Fibroblast of peridontal ligament (primary cell): ENCODE results near the gene HMGA1.
"Not testable (repeated sequence)": the region's sequence is repeated elsewhere in the genome, so short reads cannot be mapped to it uniquely, and the experiment has no call there.

ENCODE experiments used
- DNase-seq: peaks from one replicate; pipeline ENCODE4 v3.0.0-alpha.2; 2010; ENCODE audit errors: extremely low read depth

Gene HMGA1

GRCh38 chr6:34260576-34261267 lies 24.0 kb downstream of the HMGA1 start:
- DNase-seq = no peak

- not testable (repeated sequence) for DNase-seq
These were observed 26.8 kb downstream of the HMGA1 start for GRCh38 chr6:34263484-34263883.

GRCh38 chr6:34267746-34268145 lies 31.1 kb downstream of the HMGA1 start:
- DNase-seq = no peak

- not testable (repeated sequence) for DNase-seq
These were observed 32.5 kb downstream of the HMGA1 start for GRCh38 chr6:34269132-34269531.

DNA sequence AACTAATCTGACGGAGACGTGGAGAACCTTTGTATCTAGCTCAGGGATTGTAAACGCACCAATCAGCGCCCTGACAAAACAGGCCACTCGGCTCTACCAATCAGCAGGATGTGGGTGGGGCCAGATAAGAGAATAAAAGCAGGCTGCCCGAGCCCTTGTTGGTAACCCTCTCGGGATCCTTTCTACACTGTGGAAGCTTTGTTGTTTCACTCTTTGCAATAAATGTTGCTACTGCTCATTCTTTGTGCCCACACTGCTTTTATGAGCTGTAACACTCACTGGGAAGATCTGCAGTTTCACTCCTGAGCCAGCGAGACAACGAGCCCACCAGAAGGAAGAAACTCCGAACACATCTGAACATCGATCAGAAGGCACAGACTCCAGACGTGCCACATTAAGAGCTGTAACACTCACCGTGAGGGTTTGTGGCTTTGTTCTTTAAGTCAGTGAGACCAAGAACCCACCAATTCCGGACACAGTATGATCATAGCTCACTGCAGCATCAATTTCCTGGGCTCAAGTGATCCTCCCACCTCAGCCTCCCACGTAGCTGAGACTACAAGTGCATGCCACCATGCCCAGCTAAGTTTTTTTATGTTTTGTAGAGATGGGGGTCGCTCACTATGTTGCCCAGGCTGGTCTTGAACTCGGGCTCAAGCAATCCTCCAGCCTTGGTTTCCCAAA lies 33.1 kb downstream of the HMGA1 start:
- not testable (repeated sequence) for DNase-seq

GRCh38 chr6:34272013-34272926 lies 35.6 kb downstream of the HMGA1 start:
- no peak for DNase-seq

DNA sequence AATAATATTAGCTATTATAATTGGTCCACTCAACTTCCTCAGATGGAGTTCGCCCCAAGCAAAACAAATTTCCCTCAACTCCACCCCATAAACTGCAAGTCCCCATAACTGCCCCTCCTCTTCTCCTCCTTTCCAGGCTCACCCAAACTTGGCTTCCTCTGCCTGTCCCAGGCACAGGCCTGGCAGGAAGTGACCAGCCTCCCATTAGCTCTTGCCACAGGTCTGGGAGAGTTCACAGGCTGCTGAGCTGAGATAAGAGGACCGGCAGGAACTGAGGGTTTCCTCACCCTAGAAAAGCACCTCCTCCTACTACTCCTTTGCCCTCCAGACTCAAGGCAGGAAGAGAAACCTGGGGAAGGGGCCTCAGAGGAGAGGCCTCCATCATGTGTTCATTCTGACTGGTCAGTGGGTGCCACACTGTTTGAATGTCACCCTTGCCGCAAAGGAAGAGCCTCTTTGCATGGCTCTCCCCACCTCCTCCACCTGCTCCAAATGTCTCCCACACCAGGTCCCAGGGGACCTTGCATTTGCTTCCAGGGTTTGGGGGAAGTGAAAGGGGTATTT lies 36.7 kb downstream of the HMGA1 start:
- no peak for DNase-seq

- no peak for DNase-seq
These were observed 37.5 kb downstream of the HMGA1 start for GRCh38 chr6:34274129-34274528.

DNA sequence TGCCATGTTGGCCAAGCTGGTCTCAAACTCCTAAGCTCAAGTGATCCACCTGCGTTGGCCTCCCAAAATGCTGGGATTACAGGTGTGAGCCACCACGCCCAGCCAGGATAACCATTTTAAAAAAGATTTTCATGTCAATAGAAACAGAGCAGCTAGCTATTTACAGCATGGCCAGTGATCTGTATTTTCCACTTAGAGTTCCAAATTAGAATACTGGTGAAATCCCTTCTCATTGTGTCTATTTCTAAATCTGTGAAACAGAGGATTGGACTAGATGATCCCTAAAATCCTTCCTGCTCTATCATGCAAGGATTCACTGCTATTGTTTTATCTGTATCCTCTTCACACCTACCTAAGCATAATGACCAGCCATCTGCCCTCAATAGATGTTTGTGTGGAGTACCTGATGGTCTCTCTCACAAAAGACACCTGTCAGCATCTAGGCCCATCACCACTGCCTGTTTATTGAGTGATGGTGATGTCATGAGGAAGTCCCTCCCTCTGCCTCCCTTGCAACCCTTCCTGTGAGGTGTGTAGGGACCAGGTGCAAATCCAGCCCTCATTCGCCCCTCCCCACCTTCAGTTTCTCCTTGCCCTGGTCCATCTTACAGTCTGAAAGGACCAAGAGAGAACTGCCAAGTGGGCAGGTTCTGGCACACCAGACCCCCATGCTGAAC lies 38.6 kb downstream of the HMGA1 start:
- no peak for DNase-seq

DNA sequence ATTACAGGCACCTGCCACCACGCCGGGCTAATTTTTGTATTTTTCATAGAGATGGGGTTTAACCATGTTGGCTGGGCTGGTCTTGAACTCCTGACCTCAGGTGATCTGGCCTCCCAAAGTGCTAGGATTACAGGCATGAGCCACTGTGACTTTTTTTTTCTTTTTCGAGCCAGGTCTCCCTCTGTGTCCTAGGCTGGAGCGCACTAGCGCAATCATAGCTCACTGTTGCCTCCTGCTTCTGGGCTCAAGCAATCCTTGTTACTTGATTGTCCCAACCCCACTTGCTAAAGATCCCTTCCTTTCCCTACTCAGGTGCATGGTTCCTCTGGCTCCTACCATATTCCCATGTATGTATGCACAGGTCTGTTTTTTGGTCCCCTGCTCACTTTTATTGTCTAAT lies 39.5 kb downstream of the HMGA1 start:
- DNase-seq = no peak

GRCh38 chr6:34276881-34277762 lies 40.4 kb downstream of the HMGA1 start:
- DNase-seq = no peak

DNA sequence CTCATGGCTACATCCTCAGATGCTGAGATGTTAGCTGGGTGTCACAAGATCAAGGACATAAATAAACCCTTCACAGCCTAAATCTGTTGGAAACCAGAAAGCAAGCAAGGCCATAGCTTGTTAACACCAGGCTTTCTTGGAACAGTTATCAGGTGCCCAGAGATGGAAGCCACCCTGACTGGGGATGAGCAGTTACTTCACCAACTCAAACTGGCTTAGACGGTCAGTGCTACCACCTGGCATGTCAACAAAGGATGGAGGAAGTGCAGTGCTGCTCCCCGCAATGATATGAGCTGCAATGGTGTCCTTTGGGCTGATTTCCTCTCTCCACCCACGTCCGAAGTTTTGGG lies 41.1 kb downstream of the HMGA1 start:
- DNase-seq = no peak

- DNase-seq = no peak
These were observed 42.2 kb downstream of the HMGA1 start for GRCh38 chr6:34278833-34279232.

DNA sequence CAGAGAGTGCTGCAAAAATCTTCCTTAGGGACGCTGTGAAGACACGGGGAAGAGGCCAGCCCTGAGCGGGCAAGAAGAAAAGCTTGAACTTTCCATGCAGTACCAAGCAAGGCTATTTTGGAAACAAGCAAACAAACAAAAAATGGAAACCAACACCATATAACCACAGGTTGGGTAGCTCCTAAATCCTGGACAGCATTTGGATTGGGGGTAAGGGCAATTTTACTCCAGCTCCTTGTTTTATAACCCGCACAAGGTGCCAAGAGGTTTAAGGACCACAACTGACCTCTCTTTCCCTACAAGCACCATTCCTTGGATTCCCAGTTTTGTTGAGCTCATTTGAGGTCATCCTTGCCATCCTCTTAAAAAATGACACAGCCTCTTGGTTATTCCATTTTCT lies 43.5 kb downstream of the HMGA1 start:
- no peak for DNase-seq

DNA sequence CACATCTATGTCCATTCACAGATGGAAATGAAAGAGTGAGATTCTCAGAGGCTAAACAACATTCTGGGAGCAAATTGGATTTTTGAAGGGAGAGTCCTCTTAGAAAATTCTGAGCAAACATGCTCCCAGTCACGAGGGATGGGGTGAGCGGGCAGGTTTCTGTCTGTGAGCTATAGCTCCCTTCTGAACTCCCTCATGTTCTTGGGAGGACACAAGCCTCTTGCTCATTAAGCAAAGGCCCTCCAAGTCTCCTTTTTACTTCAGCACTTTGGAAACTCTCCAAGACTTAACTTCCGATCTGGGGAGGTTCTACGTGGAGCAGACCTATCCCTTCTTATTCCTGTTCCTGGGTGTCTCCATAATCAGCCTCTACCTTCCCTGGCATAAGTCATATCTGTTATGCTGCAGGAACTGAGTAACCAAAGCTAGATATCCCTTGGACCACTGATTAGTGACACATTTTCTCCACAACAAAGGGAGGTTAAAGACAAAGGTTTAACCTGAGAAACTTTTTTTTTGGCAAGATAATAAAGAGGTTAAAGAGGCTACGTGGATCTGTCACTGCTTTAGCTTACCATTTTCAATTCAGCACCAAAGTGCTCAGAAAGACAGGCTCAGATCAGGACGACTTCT lies 45.1 kb downstream of the HMGA1 start:
- no peak for DNase-seq

GRCh38 chr6:34284563-34285447 lies 48.1 kb downstream of the HMGA1 start:
- peak; percentile 90 for DNase-seq

DNA sequence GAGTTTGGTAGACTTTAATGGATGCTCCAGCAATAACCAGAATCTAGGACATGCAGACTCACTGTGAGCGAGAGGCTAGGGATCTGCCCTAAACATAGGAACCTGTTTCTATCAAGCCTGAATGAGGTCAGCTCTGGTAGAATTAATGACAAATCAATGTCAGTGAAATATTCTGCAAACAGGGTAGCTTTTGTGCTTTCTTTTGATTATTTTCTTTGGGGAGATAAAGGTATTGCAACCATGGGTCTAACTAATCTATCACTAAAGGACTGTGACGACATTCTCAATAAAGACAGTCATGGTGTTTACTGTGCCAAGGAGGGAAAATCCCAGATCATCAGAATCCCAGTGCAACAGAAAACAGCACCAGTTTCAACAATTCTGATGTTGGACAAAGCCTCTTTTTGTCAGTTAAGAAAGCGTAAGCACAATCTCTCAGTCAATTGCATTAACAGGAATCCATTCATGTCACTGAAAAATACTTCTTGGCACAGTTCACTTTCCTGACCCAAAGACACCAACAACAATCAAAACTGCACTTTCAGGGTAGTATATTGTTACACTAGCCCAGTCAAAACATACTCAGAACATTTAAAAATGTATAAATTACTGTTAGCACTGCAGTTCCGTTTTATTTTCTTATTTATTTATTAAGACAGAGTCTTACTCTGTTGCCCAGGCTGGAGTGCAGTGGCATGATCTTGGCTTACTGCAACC lies 48.9 kb downstream of the HMGA1 start:
- DNase-seq = no peak

GRCh38 chr6:34288581-34288980 lies 51.9 kb downstream of the HMGA1 start:
- DNase-seq = no peak

GRCh38 chr6:34289137-34289536 lies 52.5 kb downstream of the HMGA1 start:
- DNase-seq = no peak
